ENCODE data around the gene FOXJ3. TPM values are rescaled to one million over a fixed set of nuclear protein-coding genes. Genes with fewer than 3 reads are reported as not detected.
A peak's percentile ranks its signal among the peaks of the same experiment; 100 is the strongest.

Gene FOXJ3
- total and polyA plus RNA-seq, 2 of the 8 experiments (the other 6 are each of a cell fraction or from before 2014, with no cell fraction given) = 48.6 to 51.9 TPM

- TF ChIP-seq KDM1A (IDR thresholded peaks at IDR 0.05; ENCODE audit: borderline replicate concordance, low read length) = no peak
- TF ChIP-seq EGR1 (IDR thresholded peaks at IDR 0.05; ENCODE audit: borderline replicate concordance, low read depth, low read length) = no peak
- TF ChIP-seq RFX5 (IDR thresholded peaks at IDR 0.05; ENCODE audit: borderline replicate concordance, low read depth, low read length) = no peak
- no peak for TF ChIP-seq POU5F1 (IDR thresholded peaks at IDR 0.05; ENCODE audit: low read depth, low read length)
- no peak for TF ChIP-seq RNF2 (IDR thresholded peaks at IDR 0.05; ENCODE audit: borderline replicate concordance, low read depth, low read length, missing control alignments, poor library complexity, severe bottlenecking)
- TF ChIP-seq ZNF274 (IDR thresholded peaks at IDR 0.05; ENCODE audit: borderline replicate concordance, extremely low read depth, low read length) = no peak
- TF ChIP-seq PHF8 (conservative IDR thresholded peaks at IDR 0.05; ENCODE audit: low read depth, low read length) = peak; percentile 39; the same call in 1 of the 2 replicates
- no peak for TF ChIP-seq CHD7 (IDR thresholded peaks at IDR 0.05; ENCODE audit: insufficient replicate concordance, low read length)
- peak; percentile 63; the same call in 1 of the 2 replicates for TF ChIP-seq RBBP5 (IDR thresholded peaks at IDR 0.05; ENCODE audit: borderline replicate concordance, low read depth, low read length)
These were observed 45.7 kb upstream of the FOXJ3 start, which contains the start of gene RIMKLA (continued) for GRCh38 chr1:42380586-42381279.

Measured in H1 (cell line).